Spleen (tissue), 7 donors: ENCODE measurements around the gene TPRX1.

ENCODE experiments used
- CTCF ChIP-seq, 11 experiments: fragments of 200-600 bp in 7 of 11; fragments of 450-650 bp in 4 of 11; sonication (generic) in 4 of 11; IDR thresholded peaks in 8 of 11; conservative IDR thresholded peaks in 3 of 11; 1 replicate in 7 of 11; 2 replicates in 4 of 11; pipeline versions ENCODE4 v1.4.0 to v1.8.0; 2016 to 2021; ENCODE audit warnings: antibody characterized with exemption in 11 of 11, inconsistent platforms in 4 of 11, mild to moderate bottlenecking in 1 of 11
- POLR2A ChIP-seq, 3 donors: fragments of 450-650 bp; IDR thresholded peaks; one replicate each; pipeline ENCODE4 v1.5.1; 2017; ENCODE audit warnings: antibody characterized with exemption in 3 of 3, mild to moderate bottlenecking in 1 of 3
- POLR2AphosphoS5 ChIP-seq, 3 donors: sonication (generic); formaldehyde crosslinking; IDR thresholded peaks; one replicate each; pipeline ENCODE4 v1.5.1; 2017; ENCODE audit warnings: antibody characterized with exemption in 3 of 3
- donor health status: DM: no; HTN: no; CAD: no; lungs with moderate emphysema.
- donor health status: DM: no; HTN: no; CAD: no.
- donor health status: DM: no; HTN: no; CAD: no.

- TF ChIP-seq CTCF (IDR thresholded peaks at IDR 0.05 in 8 of 11, conservative IDR thresholded peaks at IDR 0.05 in 3 of 11) (no peak), POLR2A (IDR thresholded peaks at IDR 0.05) (no peak), POLR2AphosphoS5 (IDR thresholded peaks at IDR 0.05) (no peak)
Measured at GRCh38 chr19:47826800-47827199, 22.4 kb upstream of the TPRX1 start.
